SW 1271 (cell line): ENCODE data around the gene OBSCN.
A peak's percentile ranks its signal among the peaks of the same experiment; 100 is the strongest.

Source experiments
- DNase-seq, 2 experiments: peaks; one replicate each; lab custom pipeline; 2025; lab: John Stamatoyannopoulos, UW

The OBSCN gene

GRCh38 chr1:228369608-228370438 is 162.0 kb downstream of the OBSCN start:
- no peak for DNase-seq

- no peak for DNase-seq
Observed at GRCh38 chr1:228370439-228370940, 162.6 kb downstream of the OBSCN start.

- no peak for DNase-seq
Observed at GRCh38 chr1:228370941-228371740, 163.3 kb downstream of the OBSCN start.

- DNase-seq, result no peak
Observed at GRCh38 chr1:228371741-228372182, 163.9 kb downstream of the OBSCN start.

- no peak for DNase-seq
Observed at GRCh38 chr1:228372183-228373003, 164.5 kb downstream of the OBSCN start.

- no peak for DNase-seq
Observed at GRCh38 chr1:228373004-228373680, 165.3 kb downstream of the OBSCN start.

- DNase-seq, result no peak
Observed at GRCh38 chr1:228373681-228374571, 166.1 kb downstream of the OBSCN start.

- no peak for DNase-seq
Observed at GRCh38 chr1:228374711-228375577, 167.1 kb downstream of the OBSCN start.

GRCh38 chr1:228375578-228376261 is 167.9 kb downstream of the OBSCN start:
- no peak for DNase-seq

- DNase-seq, result no peak
Observed at GRCh38 chr1:228376262-228376628, 168.4 kb downstream of the OBSCN start.

- no peak for DNase-seq
Observed at GRCh38 chr1:228376651-228377631, 169.1 kb downstream of the OBSCN start.

GRCh38 chr1:228377664-228378089 is 169.8 kb downstream of the OBSCN start:
- DNase-seq, result no peak

GRCh38 chr1:228378090-228378872 is 170.4 kb downstream of the OBSCN start:
- peak in 1 of 2 experiments; percentile 12 for DNase-seq

GRCh38 chr1:228378873-228379460 is 171.1 kb downstream of the OBSCN start:
- DNase-seq, result no peak

- DNase-seq, result no peak
Observed at GRCh38 chr1:228379666-228380065, 171.8 kb downstream of the OBSCN start.

GRCh38 chr1:228381356-228381755 is 173.5 kb downstream of the OBSCN start:
- no peak for DNase-seq
